ENCODE results near the gene CD2AP.

CD2AP gene

DNA sequence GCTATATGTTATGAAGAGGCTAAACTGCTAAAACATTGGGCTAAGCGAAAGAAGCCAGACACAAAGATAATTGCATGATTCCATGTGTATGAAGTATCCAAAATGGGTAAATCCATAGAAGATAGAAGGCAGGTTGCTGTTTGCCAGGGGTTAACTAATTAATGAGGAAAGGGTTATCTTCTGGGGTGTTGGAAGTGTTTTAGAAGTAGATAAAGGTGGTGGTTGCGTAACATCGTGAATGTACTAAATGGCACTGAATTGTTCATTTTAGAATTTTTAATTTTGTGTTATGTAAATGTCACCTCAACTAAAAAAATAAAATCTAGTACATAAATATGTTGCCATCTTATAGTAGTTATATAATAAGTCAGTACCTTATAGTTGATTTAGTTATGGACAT lies 116.4 kb downstream of the CD2AP start:
- in situ Hi-C loops (cut with HindIII; ENCODE audit: low sequenced_read_pairs) = no loop called here
- TF ChIP-seq, protein P1, sequence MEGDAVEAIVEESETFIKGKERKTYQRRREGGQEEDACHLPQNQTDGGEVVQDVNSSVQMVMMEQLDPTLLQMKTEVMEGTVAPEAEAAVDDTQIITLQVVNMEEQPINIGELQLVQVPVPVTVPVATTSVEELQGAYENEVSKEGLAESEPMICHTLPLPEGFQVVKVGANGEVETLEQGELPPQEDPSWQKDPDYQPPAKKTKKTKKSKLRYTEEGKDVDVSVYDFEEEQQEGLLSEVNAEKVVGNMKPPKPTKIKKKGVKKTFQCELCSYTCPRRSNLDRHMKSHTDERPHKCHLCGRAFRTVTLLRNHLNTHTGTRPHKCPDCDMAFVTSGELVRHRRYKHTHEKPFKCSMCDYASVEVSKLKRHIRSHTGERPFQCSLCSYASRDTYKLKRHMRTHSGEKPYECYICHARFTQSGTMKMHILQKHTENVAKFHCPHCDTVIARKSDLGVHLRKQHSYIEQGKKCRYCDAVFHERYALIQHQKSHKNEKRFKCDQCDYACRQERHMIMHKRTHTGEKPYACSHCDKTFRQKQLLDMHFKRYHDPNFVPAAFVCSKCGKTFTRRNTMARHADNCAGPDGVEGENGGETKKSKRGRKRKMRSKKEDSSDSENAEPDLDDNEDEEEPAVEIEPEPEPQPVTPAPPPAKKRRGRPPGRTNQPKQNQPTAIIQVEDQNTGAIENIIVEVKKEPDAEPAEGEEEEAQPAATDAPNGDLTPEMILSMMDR (IDR thresholded peaks at IDR 0.05; ENCODE audit: low read depth, low read length, missing control alignments) = no peak
- DNase-seq (ENCODE audit: low read depth) = no peak
- no peak overlapping the region for H3K4me3 ChIP-seq (ENCODE audit: low read depth, low read length)

DNA sequence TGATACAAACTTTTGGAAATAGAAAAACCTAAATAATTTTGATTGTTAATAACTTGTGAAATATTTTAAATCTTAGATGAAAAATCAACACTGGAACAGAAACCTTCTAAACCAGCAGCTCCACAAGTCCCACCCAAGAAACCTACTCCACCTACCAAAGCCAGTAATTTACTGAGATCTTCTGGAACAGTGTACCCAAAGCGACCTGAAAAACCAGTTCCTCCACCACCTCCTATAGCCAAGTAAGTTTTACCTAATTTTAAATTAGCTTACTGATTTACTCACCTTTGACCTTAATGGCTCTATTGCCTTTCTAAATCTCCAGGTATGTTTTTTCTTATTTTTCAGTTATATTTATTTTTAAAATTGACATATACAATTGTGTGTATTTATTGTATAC lies 118.2 kb downstream of the CD2AP start:
- TF ChIP-seq, protein P1 (IDR thresholded peaks at IDR 0.05; ENCODE audit: low read depth, low read length, missing control alignments) = no peak
- in situ Hi-C loops (cut with HindIII; ENCODE audit: low sequenced_read_pairs) = no loop called here
- no peak for DNase-seq (ENCODE audit: low read depth)
- no peak overlapping the region for H3K4me3 ChIP-seq (ENCODE audit: low read depth, low read length)

DNA sequence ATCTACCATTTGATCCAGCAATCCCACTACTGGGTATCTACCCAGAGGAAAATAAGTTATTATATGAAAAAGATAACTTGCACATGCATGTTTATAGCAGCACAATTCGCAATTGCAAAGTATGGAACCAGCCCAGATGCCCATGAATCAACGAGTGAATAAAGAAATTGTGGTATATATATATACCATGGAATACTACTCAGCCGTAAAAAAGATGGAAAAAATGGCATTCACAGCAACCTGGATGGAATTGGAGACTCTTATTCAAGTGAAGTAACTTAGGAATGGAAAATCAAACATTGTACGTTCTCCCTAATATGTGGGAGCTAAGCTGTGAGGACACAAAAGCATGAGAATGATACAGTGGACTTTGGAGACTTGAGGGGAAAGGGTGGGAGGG lies 120.8 kb downstream of the CD2AP start:
- no peak overlapping the region for H3K4me3 ChIP-seq (ENCODE audit: low read depth, low read length)
- no peak for DNase-seq (ENCODE audit: low read depth)
- TF ChIP-seq, protein P1 (IDR thresholded peaks at IDR 0.05; ENCODE audit: low read depth, low read length, missing control alignments) = no peak
- in situ Hi-C loops (cut with HindIII; ENCODE audit: low sequenced_read_pairs) = no loop called here

DNA sequence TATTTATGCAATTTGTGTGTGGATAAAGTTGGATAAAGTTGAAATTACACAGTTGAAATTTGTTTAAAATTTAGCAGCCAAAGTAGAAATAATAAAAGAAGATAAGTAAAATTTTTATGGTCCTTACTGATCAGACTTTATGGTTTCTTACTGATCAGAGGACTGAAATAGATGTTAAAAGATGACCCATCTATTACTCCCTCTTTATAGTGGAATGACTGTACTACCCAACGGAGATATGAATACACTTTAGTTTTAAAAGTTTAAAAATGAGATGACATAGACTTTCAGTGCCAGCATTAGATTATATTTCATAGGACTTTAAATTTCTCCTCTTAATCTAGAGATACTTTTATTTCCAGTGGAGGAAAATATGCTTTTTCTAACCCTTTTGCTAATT lies 121.9 kb downstream of the CD2AP start:
- TF ChIP-seq, protein P1 (IDR thresholded peaks at IDR 0.05; ENCODE audit: low read depth, low read length, missing control alignments) = no peak
- in situ Hi-C loops (cut with HindIII; ENCODE audit: low sequenced_read_pairs) = no loop called here
- no peak overlapping the region for H3K4me3 ChIP-seq (ENCODE audit: low read depth, low read length)
- DNase-seq (ENCODE audit: low read depth) = no peak

DNA sequence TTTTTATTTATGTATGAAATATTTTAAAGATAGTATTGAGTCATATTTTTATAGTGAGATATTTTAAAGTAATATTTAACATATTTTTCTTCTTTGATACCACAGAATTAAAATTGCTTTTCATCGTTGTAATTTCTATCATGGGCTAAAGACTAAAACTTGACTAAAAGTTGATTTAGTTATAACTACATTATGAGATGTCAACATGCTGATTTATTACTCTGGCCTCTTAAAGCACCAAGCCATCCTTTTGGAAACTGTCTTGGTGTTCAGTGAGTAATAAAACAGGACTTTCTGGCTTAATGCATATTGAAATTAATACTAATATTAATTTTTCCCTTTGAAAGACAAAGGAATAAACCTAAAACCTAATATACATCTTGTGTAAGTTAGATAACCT lies 125.6 kb downstream of the CD2AP start:
- in situ Hi-C loops (cut with HindIII; ENCODE audit: low sequenced_read_pairs) = no loop called here
- DNase-seq (ENCODE audit: low read depth) = no peak
- TF ChIP-seq, protein P1 (IDR thresholded peaks at IDR 0.05; ENCODE audit: low read depth, low read length, missing control alignments) = no peak

DNA sequence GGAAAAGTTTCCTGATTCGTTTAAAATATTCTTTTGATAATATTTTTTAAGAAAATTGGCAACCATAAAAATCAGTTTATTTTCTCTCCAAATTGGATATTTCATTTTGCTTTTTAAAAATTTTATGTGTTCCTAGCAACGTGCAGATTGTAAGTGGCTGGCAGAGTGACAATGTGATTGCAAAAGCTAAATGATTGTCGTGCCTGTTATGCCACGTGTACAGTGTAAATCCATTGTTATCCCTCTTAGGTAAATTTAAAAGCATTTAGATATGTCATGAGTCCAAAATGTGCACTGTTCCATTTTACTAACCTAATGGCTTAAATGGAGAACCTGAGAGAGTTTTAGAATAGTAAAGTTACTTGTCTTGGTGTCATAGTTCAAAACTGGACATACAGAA lies 126.4 kb downstream of the CD2AP start:
- no peak overlapping the region for H3K4me3 ChIP-seq (ENCODE audit: low read depth, low read length)
- TF ChIP-seq, protein P1 (IDR thresholded peaks at IDR 0.05; ENCODE audit: low read depth, low read length, missing control alignments) = no peak
- in situ Hi-C loops (cut with HindIII; ENCODE audit: low sequenced_read_pairs) = no loop called here
- DNase-seq (ENCODE audit: low read depth) = no peak

More for the DNA sequence above, 125.6 kb downstream of the CD2AP start:
- H3K4me3 ChIP-seq (ENCODE audit: low read depth, low read length) = no peak overlapping the region

Measured in astrocyte of the cerebellum (primary cell).